HCT116 (cell line): ENCODE measurements around the gene C20orf144.

Experiments used
- CEBPB ChIP-seq: IDR thresholded peaks from 2 replicates; pipeline ENCODE4 v1.6.1; 2012; ENCODE audit warnings: low read depth
- EGR1 ChIP-seq: IDR thresholded peaks from 2 replicates; pipeline ENCODE4 v1.6.1; 2012; ENCODE audit warnings: low read depth
- EZH2 ChIP-seq: fragments of 200-600 bp; sonication (generic); IDR thresholded peaks from 2 replicates; pipeline ENCODE4 v1.6.1; 2017; ENCODE audit warnings: antibody characterized with exemption, mixed run types
- EZH2phosphoT487 ChIP-seq: fragments of 200-600 bp; IDR thresholded peaks from 2 replicates; pipeline ENCODE4 v1.6.1; 2018; ENCODE audit warnings: antibody characterized with exemption, borderline replicate concordance
- JUND ChIP-seq: IDR thresholded peaks from 2 replicates; pipeline ENCODE4 v1.6.1; 2012
- MAX ChIP-seq: IDR thresholded peaks from 2 replicates; pipeline ENCODE4 v1.6.1; 2012
- POLR2A ChIP-seq: IDR thresholded peaks from 2 replicates; pipeline ENCODE4 v1.7.0; 2011; ENCODE audit warnings: borderline replicate concordance; ENCODE audit not compliant: insufficient read depth, insufficient read length; ENCODE audit errors: extremely low read depth
- POLR2AphosphoS5 ChIP-seq: IDR thresholded peaks from 2 replicates; pipeline ENCODE4 v1.6.1; 2011; ENCODE audit warnings: mild to moderate bottlenecking, low read depth, low read length, moderate library complexity
- SIN3A ChIP-seq: IDR thresholded peaks from 2 replicates; pipeline ENCODE4 v1.6.1; 2012; ENCODE audit warnings: low read depth
- SP1 ChIP-seq: IDR thresholded peaks from 2 replicates; pipeline ENCODE4 v1.6.1; 2012; ENCODE audit warnings: low read depth
- YY1 ChIP-seq: IDR thresholded peaks from 2 replicates; pipeline ENCODE4 v1.6.1; 2011; ENCODE audit warnings: low read length, low read depth, moderate library complexity, mild to moderate bottlenecking; ENCODE audit not compliant: insufficient replicate concordance; ENCODE audit errors: extremely low read depth
- ZNF274 ChIP-seq: fragments of 200-500 bp; sonication (Bioruptor generic); IDR thresholded peaks from 2 replicates; pipeline ENCODE4 v1.6.1; 2014; ENCODE audit warnings: mild to moderate bottlenecking, low read depth, low read length, inconsistent platforms
- TF ChIP-seq, protein P1 (sequence below), 3 experiments: fragments of 200-600 bp in 1 of 3; sonication (generic) in 1 of 3; IDR thresholded peaks in 2 of 3; conservative IDR thresholded peaks in 1 of 3; 2 replicates each; pipeline ENCODE4 v1.5.1; 2012 to 2017; ENCODE audit warnings: low read depth in 2 of 3, low read length in 2 of 3, antibody characterized with exemption in 1 of 3, borderline replicate concordance in 1 of 3, control low read depth in 1 of 3, mild to moderate bottlenecking in 1 of 3, mixed read lengths in 1 of 3, mixed run types in 1 of 3, moderate library complexity in 1 of 3; ENCODE audit not compliant: insufficient read depth in 1 of 3

DNA sequence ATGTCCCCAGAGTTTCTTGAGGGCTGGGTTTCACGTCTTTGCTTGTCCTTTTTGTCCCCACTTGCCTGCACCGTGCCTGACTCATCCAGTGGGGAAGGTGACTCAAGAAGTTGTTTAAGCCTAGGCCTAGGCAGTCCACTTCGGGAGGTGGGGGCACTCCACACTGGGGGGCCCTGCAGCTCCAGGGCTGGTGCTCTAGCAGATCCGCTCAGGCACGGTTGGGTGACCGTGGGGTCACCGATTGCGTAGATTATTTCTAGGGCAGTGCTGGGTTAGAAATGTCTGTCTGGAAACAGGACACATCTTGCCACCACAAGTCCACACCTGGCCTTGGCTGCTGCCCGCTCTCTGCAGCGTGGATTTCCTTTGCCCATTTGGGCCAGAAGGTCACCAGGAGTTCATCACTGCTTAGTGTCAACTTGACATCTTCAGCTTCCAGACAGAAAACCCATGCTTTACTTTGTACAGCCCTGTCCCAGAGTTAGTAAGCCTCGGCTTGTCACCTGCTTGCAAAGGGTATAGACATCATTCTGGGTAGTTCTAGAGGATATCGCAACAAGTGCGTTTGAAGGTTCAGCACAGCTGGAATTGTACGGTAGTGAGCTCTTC is 13.6 kb upstream of the C20orf144 start:
- TF ChIP-seq, protein P1, sequence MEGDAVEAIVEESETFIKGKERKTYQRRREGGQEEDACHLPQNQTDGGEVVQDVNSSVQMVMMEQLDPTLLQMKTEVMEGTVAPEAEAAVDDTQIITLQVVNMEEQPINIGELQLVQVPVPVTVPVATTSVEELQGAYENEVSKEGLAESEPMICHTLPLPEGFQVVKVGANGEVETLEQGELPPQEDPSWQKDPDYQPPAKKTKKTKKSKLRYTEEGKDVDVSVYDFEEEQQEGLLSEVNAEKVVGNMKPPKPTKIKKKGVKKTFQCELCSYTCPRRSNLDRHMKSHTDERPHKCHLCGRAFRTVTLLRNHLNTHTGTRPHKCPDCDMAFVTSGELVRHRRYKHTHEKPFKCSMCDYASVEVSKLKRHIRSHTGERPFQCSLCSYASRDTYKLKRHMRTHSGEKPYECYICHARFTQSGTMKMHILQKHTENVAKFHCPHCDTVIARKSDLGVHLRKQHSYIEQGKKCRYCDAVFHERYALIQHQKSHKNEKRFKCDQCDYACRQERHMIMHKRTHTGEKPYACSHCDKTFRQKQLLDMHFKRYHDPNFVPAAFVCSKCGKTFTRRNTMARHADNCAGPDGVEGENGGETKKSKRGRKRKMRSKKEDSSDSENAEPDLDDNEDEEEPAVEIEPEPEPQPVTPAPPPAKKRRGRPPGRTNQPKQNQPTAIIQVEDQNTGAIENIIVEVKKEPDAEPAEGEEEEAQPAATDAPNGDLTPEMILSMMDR (IDR thresholded peaks at IDR 0.05 in 2 of 3, conservative IDR thresholded peaks at IDR 0.05 in 1 of 3; ENCODE audit: borderline replicate concordance in 1 of 3, insufficient read depth in 1 of 3, low read depth in 2 of 3, low read length in 2 of 3) = no peak
- TF ChIP-seq EZH2 (no peak), POLR2A (no peak), ZNF274 (no peak), CEBPB (no peak), SP1 (no peak), MAX (no peak), POLR2AphosphoS5 (no peak), EGR1 (no peak), JUND (no peak), YY1 (no peak), EZH2phosphoT487 (no peak), SIN3A (no peak)
